ENCODE results near the gene HEXB. TPM values are rescaled to one million over a fixed set of nuclear protein-coding genes. Genes with fewer than 3 reads are reported as not detected.
A peak's percentile ranks its signal among the peaks of the same experiment; 100 is the strongest.

The HEXB gene
- total and polyA plus RNA-seq, 9 of the 15 experiments (the other 6 are each of a cell fraction or from before 2014, with no cell fraction given) = 22.9 to 158 (median 108) TPM

- TF ChIP-seq TRIM25 (IDR thresholded peaks at IDR 0.05; ENCODE audit: borderline replicate concordance) = no peak
- TF ChIP-seq TAL1 (IDR thresholded peaks at IDR 0.05) = no peak
- no peak for TF ChIP-seq DACH1 (IDR thresholded peaks at IDR 0.05; ENCODE audit: partially characterized antibody)
- peak in 1 of 3 experiments; percentile 83; a peak in 2 of 6 replicates for TF ChIP-seq ZBTB11 (CRISPR knock-in tag; IDR thresholded peaks at IDR 0.05)
- no peak for TF ChIP-seq HMG20A (CRISPR knock-in tag; conservative IDR thresholded peaks at IDR 0.05)
- TF ChIP-seq ZBTB26 (CRISPR knock-in tag; IDR thresholded peaks at IDR 0.05) = no peak
- peak; percentile 70; the same call in 1 of the 2 replicates for TF ChIP-seq ZBTB9 (CRISPR knock-in tag; IDR thresholded peaks at IDR 0.05)
- TF ChIP-seq SMAD1 (IDR thresholded peaks at IDR 0.05; ENCODE audit: low read depth, low read length, partially characterized antibody) = no peak
- no peak for TF ChIP-seq ZNF551 (CRISPR knock-in tag; IDR thresholded peaks at IDR 0.05)
- no peak for TF ChIP-seq NBN (IDR thresholded peaks at IDR 0.05; ENCODE audit: low read depth)
- TF ChIP-seq SAP30 (IDR thresholded peaks at IDR 0.05; ENCODE audit: borderline replicate concordance, insufficient read depth, low read depth, low read length, poor library complexity, severe bottlenecking) = peak; percentile 79
- TF ChIP-seq ZNF3 (CRISPR knock-in tag; IDR thresholded peaks at IDR 0.05) = no peak
- TF ChIP-seq E2F3 (CRISPR knock-in tag; IDR thresholded peaks at IDR 0.05) = peak; percentile 71; the same call in 1 of the 2 replicates
- TF ChIP-seq BCL6 (CRISPR knock-in tag; IDR thresholded peaks at IDR 0.05) = no peak
- no peak for TF ChIP-seq DDX20 (tag; IDR thresholded peaks at IDR 0.05; ENCODE audit: low read depth)
- peak; percentile 74; the same call in 1 of the 2 replicates for TF ChIP-seq NCOA6 (IDR thresholded peaks at IDR 0.05)
- TF ChIP-seq SREBF2 (CRISPR knock-in tag; IDR thresholded peaks at IDR 0.05) = no peak
- no peak for TF ChIP-seq ZNF263 (CRISPR knock-in tag; IDR thresholded peaks at IDR 0.05; ENCODE audit: borderline replicate concordance)
Observed at GRCh38 chr5:74684900-74685851, at the start of gene HEXB (continued).
